Transverse colon (tissue), 3 donors: ENCODE measurements around the gene IRF8.

Experiments used
- EP300 ChIP-seq: sonication (generic); formaldehyde crosslinking; IDR thresholded peaks from one replicate; pipeline ENCODE4 v1.6.1; 2017; ENCODE audit warnings: antibody characterized with exemption, low read depth
- POLR2A ChIP-seq: fragments of 450-650 bp; IDR thresholded peaks from one replicate; pipeline ENCODE4 v1.6.1; 2016; ENCODE audit warnings: antibody characterized with exemption, mild to moderate bottlenecking, moderate library complexity
- TF ChIP-seq, protein P1 (sequence below), 5 experiments: fragments of 200-600 bp in 3 of 5; fragments of 450-650 bp in 2 of 5; sonication (generic) in 3 of 5; IDR thresholded peaks; 1 replicate in 2 of 5; 2 replicates in 3 of 5; pipeline ENCODE4 v1.5.1; 2016 to 2017; ENCODE audit warnings: antibody characterized with exemption in 5 of 5, inconsistent platforms in 3 of 5, mild to moderate bottlenecking in 2 of 5, moderate library complexity in 1 of 5

DNA sequence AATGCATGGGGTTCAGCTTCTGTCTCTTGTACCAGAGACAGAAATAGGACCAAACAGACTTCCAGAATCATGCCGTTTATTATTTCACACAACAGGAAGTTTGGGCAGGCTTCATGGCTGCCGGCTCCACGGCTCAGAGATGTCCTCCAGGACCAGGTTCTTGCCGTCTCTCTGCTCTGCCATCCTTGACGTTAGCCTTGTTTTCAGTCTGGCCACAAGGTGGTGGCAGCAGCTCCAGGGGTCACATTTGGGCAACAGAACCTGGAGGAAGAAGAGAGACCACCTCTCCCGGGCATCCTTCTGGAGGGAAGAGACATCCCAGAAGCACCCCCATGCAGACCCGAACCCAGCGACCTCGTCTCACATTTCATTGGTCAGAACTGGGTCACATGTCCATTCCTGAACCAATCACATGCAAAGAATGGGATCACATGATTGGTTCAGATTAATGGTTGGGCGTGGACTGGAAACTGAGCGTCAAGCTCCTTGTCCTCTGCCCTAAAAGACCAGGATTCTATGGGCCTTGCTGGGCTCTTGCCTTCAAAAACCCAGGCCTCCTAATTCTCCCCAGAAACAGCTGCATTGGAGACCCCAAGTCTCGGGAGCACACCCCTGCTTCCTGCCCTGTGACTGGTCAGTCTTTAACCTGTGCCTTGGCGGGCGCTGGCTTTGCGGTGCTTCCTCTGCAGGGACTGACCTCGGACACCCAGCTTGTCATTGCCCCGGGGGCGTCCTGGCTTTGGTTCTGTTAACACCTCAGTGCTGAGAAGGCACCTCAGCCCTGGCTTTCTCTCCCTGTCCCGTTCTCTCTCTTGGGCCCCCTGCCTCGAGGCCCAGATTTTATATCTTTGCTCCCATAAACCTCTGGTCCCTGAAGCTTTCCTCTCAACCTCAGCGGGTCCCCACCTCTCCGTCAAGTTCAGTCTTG, 63.3 kb downstream of the IRF8 start:
- TF ChIP-seq, protein P1, sequence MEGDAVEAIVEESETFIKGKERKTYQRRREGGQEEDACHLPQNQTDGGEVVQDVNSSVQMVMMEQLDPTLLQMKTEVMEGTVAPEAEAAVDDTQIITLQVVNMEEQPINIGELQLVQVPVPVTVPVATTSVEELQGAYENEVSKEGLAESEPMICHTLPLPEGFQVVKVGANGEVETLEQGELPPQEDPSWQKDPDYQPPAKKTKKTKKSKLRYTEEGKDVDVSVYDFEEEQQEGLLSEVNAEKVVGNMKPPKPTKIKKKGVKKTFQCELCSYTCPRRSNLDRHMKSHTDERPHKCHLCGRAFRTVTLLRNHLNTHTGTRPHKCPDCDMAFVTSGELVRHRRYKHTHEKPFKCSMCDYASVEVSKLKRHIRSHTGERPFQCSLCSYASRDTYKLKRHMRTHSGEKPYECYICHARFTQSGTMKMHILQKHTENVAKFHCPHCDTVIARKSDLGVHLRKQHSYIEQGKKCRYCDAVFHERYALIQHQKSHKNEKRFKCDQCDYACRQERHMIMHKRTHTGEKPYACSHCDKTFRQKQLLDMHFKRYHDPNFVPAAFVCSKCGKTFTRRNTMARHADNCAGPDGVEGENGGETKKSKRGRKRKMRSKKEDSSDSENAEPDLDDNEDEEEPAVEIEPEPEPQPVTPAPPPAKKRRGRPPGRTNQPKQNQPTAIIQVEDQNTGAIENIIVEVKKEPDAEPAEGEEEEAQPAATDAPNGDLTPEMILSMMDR (IDR thresholded peaks at IDR 0.05) = no peak
- no peak for TF ChIP-seq POLR2A
- TF ChIP-seq EP300 = no peak
